Right atrium auricular region (tissue), 2 donors: ENCODE data around the gene PTPRN2. TPM values are rescaled to one million over a fixed set of nuclear protein-coding genes. Genes with fewer than 3 reads are reported as not detected.

Source experiments
- DNase-seq: peaks from one replicate; pipeline ENCODE4 v3.0.0-alpha.2; 2019; ENCODE audit warnings: low spot score
- H3K27ac ChIP-seq, 2 donors: fragments of 200-600 bp; sonication (generic); 1 replicate in 1 of 2; 2 replicates in 1 of 2; pipeline ENCODE4 v1.5.1; 2016 to 2019
- H3K27me3 ChIP-seq, 2 donors: fragments of 200-600 bp; sonication (generic); one replicate each; pipeline versions ENCODE4 v1.5.1 to v1.6.0; 2017 to 2019
- H3K36me3 ChIP-seq: fragments of 200-600 bp; sonication (generic); one replicate; pipeline ENCODE4 v1.5.1; 2016
- H3K4me1 ChIP-seq, 2 donors: fragments of 200-600 bp; sonication (generic); one replicate each; pipeline versions ENCODE4 v1.5.1 to v1.6.0; 2017 to 2019
- H3K4me3 ChIP-seq, 2 donors: fragments of 200-600 bp; sonication (generic); 1 replicate in 1 of 2; 2 replicates in 1 of 2; pipeline ENCODE4 v1.5.1; 2017 to 2019; ENCODE audit warnings: mild to moderate bottlenecking in 1 of 2, moderate library complexity in 1 of 2
- H3K9me3 ChIP-seq, 2 donors: fragments of 200-600 bp; sonication (generic); one replicate each; pipeline ENCODE4 v1.5.1; 2019
- total RNA-seq, 2 donors: library from RNA; depleted of rRNA; stranded (reverse); fragments of >200 nt; gene quantifications; one replicate each; pipeline ENCODE4 v1.1.0, GENCODE V29; 2016
- TF ChIP-seq, protein P1 (sequence below), 2 donors: fragments of 200-600 bp; sonication (generic); IDR thresholded peaks; one replicate each; pipeline ENCODE4 v1.5.1; 2019; ENCODE audit warnings: antibody characterized with exemption in 2 of 2

PTPRN2 gene
- total RNA-seq, 2 donors from 2014 or later = 2.6 to 2.7 TPM

DNA sequence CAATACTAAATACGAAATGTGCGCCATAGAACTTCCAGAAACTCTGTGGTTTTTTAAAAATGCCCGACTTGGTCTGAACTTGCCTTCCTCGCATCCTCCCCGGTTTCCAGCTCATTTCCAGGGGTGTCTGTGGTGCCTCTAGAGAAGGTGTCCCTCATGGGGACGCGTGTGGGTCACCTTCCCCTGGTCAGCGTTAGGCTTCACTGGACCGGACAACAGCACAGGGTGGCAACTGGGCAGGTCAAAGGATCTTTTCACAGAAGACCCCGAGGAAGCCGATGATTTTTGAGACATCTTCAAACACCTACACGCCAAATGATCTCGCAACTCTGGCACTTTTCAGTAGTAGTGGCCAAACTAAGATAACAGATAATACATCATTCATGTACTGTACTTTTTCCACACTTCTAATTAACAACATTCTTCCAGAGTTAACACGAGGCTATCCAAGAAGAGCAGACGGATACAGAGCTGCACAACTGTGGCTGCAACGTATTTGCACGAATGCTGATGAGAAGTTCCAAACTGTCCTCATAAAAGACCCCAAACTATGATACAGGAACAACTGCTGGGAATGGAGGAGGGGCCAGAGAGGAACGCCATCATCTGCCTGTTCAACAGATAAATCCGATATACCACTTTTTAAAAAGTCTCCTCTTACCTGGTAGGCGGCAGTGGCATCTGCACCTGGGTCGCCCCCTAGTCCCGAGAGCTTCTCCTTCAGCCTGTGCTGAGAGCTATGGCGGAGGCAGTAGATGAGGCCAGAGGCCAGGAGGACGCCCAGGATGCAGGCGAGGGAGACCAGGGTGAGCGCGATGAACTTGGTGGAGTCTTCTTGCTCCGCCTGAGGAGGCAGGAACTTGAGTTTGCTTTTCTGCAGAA, 905.3 kb downstream of the PTPRN2 start:
- Histone ChIP-seq H3K4me1 (peaks cover 0 to 22% of the 10 kb centered on the region in 2 donors), H3K4me3 (no peak overlapping the region), H3K9me3 (no peaks in the 10 kb centered on the region), H3K27me3 (peaks cover 11 to 35% of the 10 kb centered on the region in 2 donors), H3K27ac (no peak overlapping the region), H3K36me3 (no peaks in the 10 kb centered on the region)
- DNase-seq = no peak
- TF ChIP-seq, protein P1, sequence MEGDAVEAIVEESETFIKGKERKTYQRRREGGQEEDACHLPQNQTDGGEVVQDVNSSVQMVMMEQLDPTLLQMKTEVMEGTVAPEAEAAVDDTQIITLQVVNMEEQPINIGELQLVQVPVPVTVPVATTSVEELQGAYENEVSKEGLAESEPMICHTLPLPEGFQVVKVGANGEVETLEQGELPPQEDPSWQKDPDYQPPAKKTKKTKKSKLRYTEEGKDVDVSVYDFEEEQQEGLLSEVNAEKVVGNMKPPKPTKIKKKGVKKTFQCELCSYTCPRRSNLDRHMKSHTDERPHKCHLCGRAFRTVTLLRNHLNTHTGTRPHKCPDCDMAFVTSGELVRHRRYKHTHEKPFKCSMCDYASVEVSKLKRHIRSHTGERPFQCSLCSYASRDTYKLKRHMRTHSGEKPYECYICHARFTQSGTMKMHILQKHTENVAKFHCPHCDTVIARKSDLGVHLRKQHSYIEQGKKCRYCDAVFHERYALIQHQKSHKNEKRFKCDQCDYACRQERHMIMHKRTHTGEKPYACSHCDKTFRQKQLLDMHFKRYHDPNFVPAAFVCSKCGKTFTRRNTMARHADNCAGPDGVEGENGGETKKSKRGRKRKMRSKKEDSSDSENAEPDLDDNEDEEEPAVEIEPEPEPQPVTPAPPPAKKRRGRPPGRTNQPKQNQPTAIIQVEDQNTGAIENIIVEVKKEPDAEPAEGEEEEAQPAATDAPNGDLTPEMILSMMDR (IDR thresholded peaks at IDR 0.05) = no peak

DNA sequence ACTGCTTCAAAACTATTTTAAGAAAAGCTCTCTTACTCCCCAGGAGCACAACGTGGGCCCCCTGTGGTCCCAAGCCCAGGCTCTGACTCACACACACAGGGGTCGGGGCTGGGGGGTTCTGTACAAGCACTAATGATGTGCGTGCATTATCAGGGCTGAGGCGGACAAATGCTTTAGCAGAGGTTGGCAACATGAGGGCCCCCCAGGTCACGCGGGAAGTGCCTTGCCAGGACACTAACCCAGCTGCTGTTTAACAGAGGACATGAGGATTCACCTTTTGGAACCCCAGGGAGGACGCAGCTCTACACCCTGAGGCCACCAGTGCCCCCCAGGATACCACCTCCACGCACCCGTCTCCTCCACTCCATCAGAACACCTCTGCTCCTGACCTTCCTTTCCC, 908.0 kb downstream of the PTPRN2 start:
- TF ChIP-seq, protein P1 (IDR thresholded peaks at IDR 0.05) = no peak
- Histone ChIP-seq H3K4me1 (peaks cover 0 to 12% of the 10 kb centered on the region in 2 donors), H3K4me3 (no peak overlapping the region), H3K36me3 (no peaks in the 10 kb centered on the region), H3K27ac (no peak overlapping the region), H3K27me3 (peaks cover 6 to 17% of the 10 kb centered on the region in 2 donors), H3K9me3 (no peaks in the 10 kb centered on the region)
- DNase-seq = no peak

DNA sequence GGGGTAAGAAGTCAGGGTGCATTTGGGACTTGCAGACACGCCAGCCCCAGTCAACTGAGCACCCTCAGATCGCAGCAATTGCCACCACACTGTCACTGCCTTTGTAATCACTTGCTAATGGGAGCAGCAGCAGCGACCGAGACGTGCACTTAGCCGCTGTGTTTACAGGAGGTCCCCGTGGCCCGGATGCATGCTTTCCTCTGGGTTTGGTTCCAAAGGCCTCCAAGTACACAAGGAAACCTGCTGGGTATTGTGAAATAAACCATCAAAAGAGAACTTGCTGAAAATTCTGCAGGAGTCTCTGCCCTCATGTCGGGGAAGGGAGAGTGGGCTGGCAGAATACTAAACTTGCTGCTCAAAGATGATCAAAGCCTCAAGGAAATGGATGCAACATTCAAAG, 909.1 kb downstream of the PTPRN2 start:
- TF ChIP-seq, protein P1 (IDR thresholded peaks at IDR 0.05) = no peak
- Histone ChIP-seq H3K9me3 (no peaks in the 10 kb centered on the region), H3K27ac (no peak overlapping the region), H3K4me3 (no peak overlapping the region), H3K27me3 (peaks cover under 1 to 6% of the 10 kb centered on the region in 2 donors), H3K36me3 (no peaks in the 10 kb centered on the region), H3K4me1 (peaks cover 0 to under 1% of the 10 kb centered on the region in 2 donors)
- DNase-seq = no peak

DNA sequence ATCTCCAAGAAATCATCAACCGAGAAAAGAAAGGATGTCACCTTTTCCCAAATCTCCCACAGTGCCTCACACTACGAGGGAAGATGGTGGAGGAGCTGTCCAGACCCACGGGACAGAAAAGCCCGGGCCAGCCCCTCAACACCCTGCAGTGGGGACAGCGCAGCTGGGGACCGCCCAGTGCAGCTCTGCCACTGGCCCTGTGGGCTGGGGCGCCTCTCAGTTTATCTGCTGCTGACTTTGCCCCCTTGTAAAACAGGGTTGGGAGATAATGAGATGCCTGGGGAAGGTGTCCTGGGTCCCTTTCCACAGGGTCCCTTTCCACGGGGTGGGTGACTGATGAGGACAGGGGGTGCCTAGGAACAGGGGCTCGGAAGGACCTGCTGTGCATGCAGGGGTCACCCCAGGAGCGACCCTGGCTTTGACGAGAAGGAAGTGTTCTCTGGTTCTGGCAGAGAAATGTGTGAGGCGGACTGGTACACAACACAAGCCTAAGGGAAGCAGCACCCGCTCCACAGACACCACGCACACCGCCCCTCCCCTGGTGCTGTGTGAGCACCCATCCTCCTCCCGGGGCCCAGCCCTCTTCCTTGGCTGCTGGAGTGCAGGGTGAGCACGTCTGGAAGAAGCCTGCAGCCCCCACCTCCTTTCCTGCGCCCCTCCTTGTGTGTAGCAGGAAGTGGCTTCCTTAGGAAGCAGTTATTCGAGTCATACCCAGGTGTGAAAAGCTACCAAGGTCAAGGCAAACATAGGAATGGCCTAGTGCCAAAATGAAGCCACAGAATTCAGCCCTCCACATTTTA, 911.0 kb downstream of the PTPRN2 start:
- no peaks in the 10 kb centered on the region for H3K27me3 ChIP-seq
- no peaks in the 10 kb centered on the region for H3K4me1 ChIP-seq
- no peak overlapping the region for H3K27ac ChIP-seq
- H3K36me3 ChIP-seq = no peaks in the 10 kb centered on the region
- H3K9me3 ChIP-seq = no peaks in the 10 kb centered on the region
- no peak overlapping the region for H3K4me3 ChIP-seq
- DNase-seq = no peak
- TF ChIP-seq, protein P1 (IDR thresholded peaks at IDR 0.05) = no peak

DNA sequence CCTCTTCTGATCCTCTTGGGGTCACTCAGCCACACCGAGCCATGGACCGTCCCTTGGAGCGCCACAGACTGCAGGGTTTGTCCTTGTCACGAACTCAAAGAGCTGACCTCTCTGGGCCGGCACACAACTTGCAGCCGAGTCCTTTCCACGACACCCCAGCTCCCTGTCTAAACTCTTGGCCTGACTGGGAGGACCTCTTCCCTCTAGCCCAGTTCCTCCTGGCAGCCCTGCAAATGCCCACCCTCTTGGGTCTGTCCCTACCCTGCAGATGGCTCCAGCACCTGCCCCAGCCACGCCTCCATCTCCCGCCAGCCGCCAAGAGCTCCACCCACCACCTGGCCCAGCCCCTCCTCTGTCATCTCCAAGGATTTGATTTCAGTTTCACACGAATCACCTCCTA, 911.6 kb downstream of the PTPRN2 start:
- Histone ChIP-seq H3K4me3 (no peak overlapping the region), H3K27ac (no peak overlapping the region), H3K4me1 (no peaks in the 10 kb centered on the region), H3K27me3 (no peaks in the 10 kb centered on the region), H3K9me3 (no peaks in the 10 kb centered on the region), H3K36me3 (no peaks in the 10 kb centered on the region)
- no peak for DNase-seq
- TF ChIP-seq, protein P1 (IDR thresholded peaks at IDR 0.05) = no peak
